ENCODE measurements around the gene DDX49. TPM values are rescaled to one million over a fixed set of nuclear protein-coding genes. Genes with fewer than 3 reads are reported as not detected.

DDX49 gene
- total RNA-seq, 1 experiment from 2014 or later, result 68.8 TPM

DNA sequence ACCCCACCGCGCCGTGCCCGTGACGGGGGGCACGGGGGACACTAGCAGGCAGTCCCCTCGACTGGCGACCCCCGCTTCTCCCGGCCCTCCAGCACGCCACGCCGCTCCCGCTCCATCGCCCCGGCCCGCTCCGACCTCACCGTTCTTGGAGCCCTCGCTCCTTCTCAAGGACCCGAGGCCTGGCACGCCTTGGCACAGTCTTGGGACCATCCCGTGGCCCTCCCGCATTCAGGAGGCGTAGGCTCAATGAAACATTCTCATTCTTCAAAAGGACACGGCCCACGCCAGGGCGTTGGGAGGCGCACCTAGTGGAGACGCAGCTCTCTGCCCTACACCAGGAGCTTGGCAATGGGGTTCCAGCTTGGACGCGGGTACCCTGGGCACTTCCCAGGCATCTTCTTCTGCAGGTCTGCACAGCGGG lies 23.1 kb upstream of the DDX49 start:
- H3K36me3 ChIP-seq (ENCODE audit: insufficient read depth, low read length, poor library complexity, severe bottlenecking), result no peaks in the 10 kb centered on the region
- CTCF ChIA-PET, result interaction anchor here (0.9 kb wide), 1 partner anchor 23 kb away, joined by 3 read pairs; the partner anchor contains the start of genes COPE and DDX49
- H3K27me3 ChIP-seq (replicated peaks; ENCODE audit: insufficient read depth, low read depth, low read length, poor library complexity), result no peaks in the 10 kb centered on the region
- POLR2A ChIA-PET (ENCODE audit: low non-redundant PET), result no interaction called here
- H3K27ac ChIP-seq (ENCODE audit: low read depth, low read length, poor library complexity, severe bottlenecking), result no peak overlapping the region
- peaks cover 10% of the 10 kb centered on the region for H3K4me1 ChIP-seq (ENCODE audit: insufficient read depth, low read length, poor library complexity, severe bottlenecking)
- intact Hi-C loops (cut with micrococcal nuclease; ENCODE audit: unreplicated experiment), result no loop called here
- no TSS peak for BruUV-seq (replicated peaks)
- DNase-seq (ENCODE audit: low spot score), result peak; percentile 54
- H3K4me3 ChIP-seq (ENCODE audit: low read depth, low read length, poor library complexity, severe bottlenecking), result peak overlapping the region; percentile 60
- no peak for TF ChIP-seq EZH2 (IDR thresholded peaks at IDR 0.05; ENCODE audit: borderline replicate concordance, low read depth, low read length, poor library complexity, severe bottlenecking)
- TF ChIP-seq, protein P1, sequence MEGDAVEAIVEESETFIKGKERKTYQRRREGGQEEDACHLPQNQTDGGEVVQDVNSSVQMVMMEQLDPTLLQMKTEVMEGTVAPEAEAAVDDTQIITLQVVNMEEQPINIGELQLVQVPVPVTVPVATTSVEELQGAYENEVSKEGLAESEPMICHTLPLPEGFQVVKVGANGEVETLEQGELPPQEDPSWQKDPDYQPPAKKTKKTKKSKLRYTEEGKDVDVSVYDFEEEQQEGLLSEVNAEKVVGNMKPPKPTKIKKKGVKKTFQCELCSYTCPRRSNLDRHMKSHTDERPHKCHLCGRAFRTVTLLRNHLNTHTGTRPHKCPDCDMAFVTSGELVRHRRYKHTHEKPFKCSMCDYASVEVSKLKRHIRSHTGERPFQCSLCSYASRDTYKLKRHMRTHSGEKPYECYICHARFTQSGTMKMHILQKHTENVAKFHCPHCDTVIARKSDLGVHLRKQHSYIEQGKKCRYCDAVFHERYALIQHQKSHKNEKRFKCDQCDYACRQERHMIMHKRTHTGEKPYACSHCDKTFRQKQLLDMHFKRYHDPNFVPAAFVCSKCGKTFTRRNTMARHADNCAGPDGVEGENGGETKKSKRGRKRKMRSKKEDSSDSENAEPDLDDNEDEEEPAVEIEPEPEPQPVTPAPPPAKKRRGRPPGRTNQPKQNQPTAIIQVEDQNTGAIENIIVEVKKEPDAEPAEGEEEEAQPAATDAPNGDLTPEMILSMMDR (conservative IDR thresholded peaks at IDR 0.05; ENCODE audit: low read depth, low read length), result no peak
- H3K9me3 ChIP-seq (ENCODE audit: low read depth, low read length, poor library complexity, severe bottlenecking), result no peaks in the 10 kb centered on the region

DNA sequence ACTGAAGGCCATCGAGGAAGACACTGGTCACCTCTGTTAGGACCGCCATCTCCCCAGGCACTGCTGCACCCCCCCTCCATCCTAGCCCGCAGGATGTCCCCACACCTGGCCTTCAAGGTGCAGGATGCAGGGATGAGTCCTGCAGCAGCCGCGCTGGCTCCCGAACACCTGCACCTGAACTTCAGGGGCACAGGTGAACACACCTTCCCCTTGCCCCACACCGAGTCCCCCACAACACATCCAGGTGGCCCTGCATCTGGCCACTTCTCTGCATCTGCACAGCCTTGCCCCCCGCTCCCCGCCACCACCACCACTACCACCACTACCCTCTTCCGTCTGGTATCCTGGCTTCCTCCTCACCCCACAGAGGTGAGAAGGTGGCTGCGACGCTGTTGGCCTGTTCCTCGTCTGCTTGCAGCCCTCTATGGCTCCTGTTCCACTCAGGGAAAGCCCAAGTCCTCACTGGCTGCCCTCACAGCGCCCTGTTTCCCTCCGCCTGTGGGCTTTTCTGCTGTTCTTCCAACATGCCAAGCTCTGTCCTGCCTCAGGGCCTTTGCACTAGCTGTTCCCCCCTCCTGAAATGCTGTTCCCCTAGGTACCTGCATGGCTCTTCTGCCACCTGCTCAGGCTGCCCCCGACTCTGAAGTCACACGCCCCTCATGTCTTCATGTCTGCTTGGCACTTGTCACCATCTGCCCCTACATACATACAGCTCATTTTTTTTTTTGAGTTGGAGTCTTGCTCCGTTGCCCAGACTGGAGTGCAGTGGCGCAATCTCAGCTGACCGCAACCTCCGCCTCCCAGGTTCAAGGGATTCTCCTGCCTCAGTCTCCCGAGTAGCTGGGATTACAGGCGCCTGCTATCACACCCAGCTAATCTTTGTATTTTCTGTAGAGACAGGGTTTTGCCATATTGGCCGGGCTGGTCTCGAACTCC lies 22.2 kb upstream of the DDX49 start:
- DNase-seq (ENCODE audit: low spot score), result no peak
- Histone ChIP-seq H3K4me1 (ENCODE audit: insufficient read depth, low read length, poor library complexity, severe bottlenecking) (peaks cover 10% of the 10 kb centered on the region), H3K27me3 (replicated peaks; ENCODE audit: insufficient read depth, low read depth, low read length, poor library complexity) (no peaks in the 10 kb centered on the region), H3K4me3 (ENCODE audit: low read depth, low read length, poor library complexity, severe bottlenecking) (no peak overlapping the region), H3K9me3 (ENCODE audit: low read depth, low read length, poor library complexity, severe bottlenecking) (no peaks in the 10 kb centered on the region), H3K36me3 (ENCODE audit: insufficient read depth, low read length, poor library complexity, severe bottlenecking) (no peaks in the 10 kb centered on the region), H3K27ac (ENCODE audit: low read depth, low read length, poor library complexity, severe bottlenecking) (no peak overlapping the region)
- ChIA-PET POLR2A (ENCODE audit: low non-redundant PET) (no interaction called here), CTCF (no interaction called here)
- no peak for TF ChIP-seq EZH2 (IDR thresholded peaks at IDR 0.05; ENCODE audit: borderline replicate concordance, low read depth, low read length, poor library complexity, severe bottlenecking)
- TF ChIP-seq, protein P1 (conservative IDR thresholded peaks at IDR 0.05; ENCODE audit: low read depth, low read length), result no peak
- intact Hi-C loops (cut with micrococcal nuclease; ENCODE audit: unreplicated experiment), result no loop called here
- no TSS peak for BruUV-seq (replicated peaks)

DNA sequence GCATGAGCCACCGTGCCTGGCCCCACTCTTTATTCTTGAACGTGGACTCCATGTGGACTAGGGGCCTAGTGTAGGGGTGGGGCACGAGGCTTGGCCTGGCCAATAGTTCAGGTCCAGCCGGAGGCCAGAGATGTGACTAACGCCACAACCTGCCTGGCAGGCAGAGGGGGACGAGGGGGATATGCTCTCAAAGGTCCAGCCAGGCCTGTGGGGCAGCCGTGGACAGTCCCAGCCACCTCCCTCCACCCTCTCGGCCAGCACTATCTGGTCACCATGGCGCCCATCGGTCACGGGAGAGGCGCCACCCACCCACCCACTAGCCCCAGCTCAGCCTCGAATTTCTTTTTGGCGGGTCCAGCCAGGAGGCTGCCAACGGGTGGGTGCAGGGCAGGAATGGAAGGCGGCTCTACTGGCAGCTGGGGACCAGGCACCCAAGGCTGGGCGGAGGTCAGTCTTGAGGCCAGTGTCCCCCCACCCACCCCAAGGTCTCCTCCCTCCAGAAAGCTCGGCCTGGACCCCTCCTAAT lies 21.4 kb upstream of the DDX49 start:
- intact Hi-C loops (cut with micrococcal nuclease; ENCODE audit: unreplicated experiment), result no loop called here
- ChIA-PET CTCF (interaction anchor here (0.7 kb wide), 1 partner anchor 21 kb away, joined by 21 read pairs; no protein-coding TSS in a partner anchor), POLR2A (ENCODE audit: low non-redundant PET) (no interaction called here)
- Histone ChIP-seq H3K4me3 (ENCODE audit: low read depth, low read length, poor library complexity, severe bottlenecking) (no peak overlapping the region), H3K27ac (ENCODE audit: low read depth, low read length, poor library complexity, severe bottlenecking) (no peak overlapping the region), H3K27me3 (replicated peaks; ENCODE audit: insufficient read depth, low read depth, low read length, poor library complexity) (no peaks in the 10 kb centered on the region), H3K36me3 (ENCODE audit: insufficient read depth, low read length, poor library complexity, severe bottlenecking) (no peaks in the 10 kb centered on the region), H3K4me1 (ENCODE audit: insufficient read depth, low read length, poor library complexity, severe bottlenecking) (peaks cover 10% of the 10 kb centered on the region), H3K9me3 (ENCODE audit: low read depth, low read length, poor library complexity, severe bottlenecking) (no peaks in the 10 kb centered on the region)
- no peak for DNase-seq (ENCODE audit: low spot score)
- BruUV-seq (replicated peaks), result no TSS peak
- no peak for TF ChIP-seq EZH2 (IDR thresholded peaks at IDR 0.05; ENCODE audit: borderline replicate concordance, low read depth, low read length, poor library complexity, severe bottlenecking)
- TF ChIP-seq, protein P1 (conservative IDR thresholded peaks at IDR 0.05; ENCODE audit: low read depth, low read length), result no peak
